AG10803 (cell line): Measurements from ENCODE around the gene ABTB1.
A peak's percentile ranks its signal among the peaks of the same experiment; 100 is the strongest.

Experiments used
- DNase-seq: peaks from one replicate; pipeline ENCODE4 v3.0.0; 2010; ENCODE audit warnings: low read depth
- H3K4me3 ChIP-seq: 2 replicates; pipeline ENCODE4 v1.5.1; 2011; ENCODE audit warnings: mild to moderate bottlenecking, low read length, control low read depth
- CTCF ChIP-seq: conservative IDR thresholded peaks from 2 replicates; pipeline ENCODE4 v1.5.1; 2011; ENCODE audit warnings: mild to moderate bottlenecking, low read length, control low read depth, inconsistent platforms

The ABTB1 gene

GRCh38 chr3:127688022-127688415 is 15.3 kb downstream of the ABTB1 start:
- H3K4me3 ChIP-seq, result no peak overlapping the region
- no peak for DNase-seq
- TF ChIP-seq CTCF, result no peak

GRCh38 chr3:127688416-127689265 is 15.9 kb downstream of the ABTB1 start:
- no peak for TF ChIP-seq CTCF
- DNase-seq, result peak; percentile 72
- H3K4me3 ChIP-seq, result no peak overlapping the region

GRCh38 chr3:127689266-127689860 is 16.6 kb downstream of the ABTB1 start:
- no peak for DNase-seq

GRCh38 chr3:127690106-127690505 is 17.4 kb downstream of the ABTB1 start:
- peak; percentile 84 for DNase-seq
- no peak overlapping the region for H3K4me3 ChIP-seq
- TF ChIP-seq CTCF, result no peak

More at GRCh38 chr3:127689266-127689860, 16.6 kb downstream of the ABTB1 start:
- no peak overlapping the region for H3K4me3 ChIP-seq
- no peak for TF ChIP-seq CTCF

- peak; percentile 80 for DNase-seq
- no peak overlapping the region for H3K4me3 ChIP-seq
- peak; percentile 85 for TF ChIP-seq CTCF
Observed at GRCh38 chr3:127690823-127691452, 18.2 kb downstream of the ABTB1 start.

- H3K4me3 ChIP-seq, result no peak overlapping the region
- DNase-seq, result no peak
- no peak for TF ChIP-seq CTCF
Observed at GRCh38 chr3:127691489-127691888, 18.7 kb downstream of the ABTB1 start.
